HepG2 (cell line): Measurements from ENCODE around the gene OAF. TPM values are rescaled to one million over a fixed set of nuclear protein-coding genes. Genes with fewer than 3 reads are reported as not detected.

ENCODE experiments used
- ATAC-seq: fragments of 200-7000 bp; cut with Tn5 transposase; 3 replicates; pipeline ENCODE4 v1.9.1; 2020; ENCODE audit warnings: mild to moderate bottlenecking, moderate library complexity
- BruUV-seq: library from RNA; stranded (reverse); fragments of 400-500 nt; replicated peaks from 2 replicates; lab custom pipeline; 2021; lab: Mats Ljungman, UMichigan
- CTCF ChIA-PET: fragments of 300-600 bp; formaldehyde crosslinking; extraction: SDS; loops from one replicate; lab custom pipeline; 2021; ENCODE audit warnings: low total read pairs, inconsistent platforms, low intra/inter-chr PET ratio; lab: Yijun Ruan, JAX
- POLR2A ChIA-PET: fragments of 350-600 bp; sonication (Branson Sonifier 250); formaldehyde crosslinking; loops from one replicate; lab custom pipeline; 2020; ENCODE audit warnings: antibody characterized with exemption, inconsistent platforms; lab: Yijun Ruan, JAX
- DNase-seq: peaks from one replicate; pipeline ENCODE4 v3.0.0-alpha.2; 2015; ENCODE audit warnings: low spot score
- FAIRE-seq: peaks from 3 replicates; lab custom pipeline; 2011; peaks lifted over from hg19 to GRCh38; lab: Jason Lieb, UNC
- H2AFZ ChIP-seq: one replicate; pipeline ENCODE4 v1.6.1; 2011; ENCODE audit warnings: low read length, inconsistent platforms
- H3K27ac ChIP-seq: fragments of 300-600 bp; 3 replicates; pipeline ENCODE4 v1.8.0; 2011; ENCODE audit warnings: mixed run types, mild to moderate bottlenecking, mixed read lengths, low read length, inconsistent platforms; ENCODE audit not compliant: insufficient read depth; ENCODE audit errors: extremely low read length
- H3K27me3 ChIP-seq, 2 experiments: fragments of 200-600 bp in 1 of 2; 2 replicates in 1 of 2; 3 replicates in 1 of 2; pipeline versions ENCODE4 v1.6.0 to v1.8.0; 2011; ENCODE audit warnings: low read length in 2 of 2, mild to moderate bottlenecking in 2 of 2, moderate library complexity in 2 of 2, inconsistent platforms in 1 of 2; ENCODE audit not compliant: insufficient read depth in 2 of 2, control insufficient read depth in 1 of 2
- H3K36me3 ChIP-seq, 2 experiments: fragments of 200-600 bp in 1 of 2; replicated peaks in 1 of 2; 2 replicates in 1 of 2; 3 replicates in 1 of 2; pipeline versions ENCODE4 v1.5.1 to v1.8.0; 2011; ENCODE audit warnings: low read length in 2 of 2, inconsistent platforms in 1 of 2; ENCODE audit not compliant: insufficient read depth in 2 of 2, control insufficient read depth in 1 of 2
- H3K4me1 ChIP-seq: 2 replicates; pipeline ENCODE4 v1.5.1; 2012; ENCODE audit warnings: low read length, inconsistent platforms; ENCODE audit not compliant: insufficient read depth
- H3K4me2 ChIP-seq: 2 replicates; pipeline ENCODE4 v1.6.0; 2011; ENCODE audit warnings: low read depth, low read length, inconsistent platforms
- H3K4me3 ChIP-seq, 3 experiments: fragments of 200-600 bp in 1 of 3; sonication (generic), shearing (Covaris generic) in 1 of 3; replicated peaks in 1 of 3; 2 replicates each; pipeline ENCODE4 v1.5.1; 2011 to 2016; ENCODE audit warnings: low read length in 3 of 3, inconsistent platforms in 2 of 3, low read depth in 2 of 3, mild to moderate bottlenecking in 2 of 3, control low read depth in 1 of 3, mixed read lengths in 1 of 3; ENCODE audit not compliant: insufficient read depth in 1 of 3
- H3K79me2 ChIP-seq: one replicate; pipeline ENCODE4 v1.6.1; 2011; ENCODE audit warnings: low read length, inconsistent platforms; ENCODE audit not compliant: insufficient read depth
- H3K9ac ChIP-seq: 2 replicates; pipeline ENCODE4 v1.6.0; 2011; ENCODE audit warnings: mild to moderate bottlenecking, low read depth, low read length, inconsistent platforms; ENCODE audit not compliant: insufficient read depth
- H3K9me3 ChIP-seq: 2 replicates; pipeline ENCODE4 v1.5.1; 2012; ENCODE audit warnings: mild to moderate bottlenecking, low read length
- H4K20me1 ChIP-seq: 2 replicates; pipeline ENCODE4 v1.6.0; 2011; ENCODE audit warnings: inconsistent platforms, mild to moderate bottlenecking, low read length, moderate library complexity; ENCODE audit not compliant: insufficient read depth
- BCL6 ChIP-seq: IDR thresholded peaks from 2 replicates; pipeline ENCODE4 v1.6.1; 2016; ENCODE audit warnings: missing genetic modification reagents, missing compliant biosample characterization
- CENPX ChIP-seq: sonication (generic); formaldehyde crosslinking; IDR thresholded peaks from 2 replicates; pipeline ENCODE4 v1.9.0; 2021; ENCODE audit warnings: mild to moderate bottlenecking, missing genetic modification reagents, moderate library complexity
- CREB1 ChIP-seq, 2 experiments: fragments of 450-650 bp in 1 of 2; IDR thresholded peaks; 2 replicates each; pipeline ENCODE4 v1.6.1; 2016 to 2017; ENCODE audit warnings: control low read depth in 1 of 2, mild to moderate bottlenecking in 1 of 2, missing compliant biosample characterization in 1 of 2, missing genetic modification characterization in 1 of 2
- GFI1 ChIP-seq: sonication (generic); formaldehyde crosslinking; IDR thresholded peaks from 2 replicates; pipeline ENCODE4 v1.5.0; 2020; ENCODE audit warnings: missing genetic modification reagents, mild to moderate bottlenecking, borderline replicate concordance
- SRSF9 ChIP-seq: fragments of 200-400 bp; formaldehyde crosslinking; IDR thresholded peaks from 2 replicates; pipeline ENCODE4 v1.6.1; 2018; ENCODE audit warnings: borderline replicate concordance, mild to moderate bottlenecking, low read depth, low read length; ENCODE audit not compliant: insufficient read depth, poor library complexity, severe bottlenecking
- ZBTB37 ChIP-seq: sonication (generic); formaldehyde crosslinking; IDR thresholded peaks from 2 replicates; pipeline ENCODE4 v1.4.0; 2020; ENCODE audit warnings: mild to moderate bottlenecking, missing genetic modification reagents
- ZMYM4 ChIP-seq: sonication (generic); formaldehyde crosslinking; IDR thresholded peaks from 2 replicates; pipeline ENCODE4 v1.8.1; 2023; ENCODE audit warnings: mild to moderate bottlenecking, missing genetic modification reagents
- ZNF512B ChIP-seq: sonication (generic); formaldehyde crosslinking; IDR thresholded peaks from 2 replicates; pipeline ENCODE4 v1.5.1; 2020; ENCODE audit warnings: missing genetic modification reagents, mild to moderate bottlenecking, borderline replicate concordance
- ZNF816 ChIP-seq: sonication (generic); formaldehyde crosslinking; IDR thresholded peaks from 2 replicates; pipeline ENCODE4 v1.8.0; 2022; ENCODE audit warnings: missing genetic modification reagents, mild to moderate bottlenecking, borderline replicate concordance
- WGBS: methylation state at CpG from one replicate; pipeline ENCODE4 v1.1.6; 2017; ENCODE audit warnings: low lambda C conversion rate; 5-methylcytosine and 5-hydroxymethylcytosine counted together
- in situ Hi-C: cut with HindIII; loops from 2 replicates; pipeline ENCODE4 v1.10.0; 2017; ENCODE audit warnings: low pct_unique_long_range_greater_than_20kb; ENCODE audit not compliant: extremely low pct_ligation_motif_present
- intact Hi-C: fragments of 100-400 bp; cut with micrococcal nuclease; formaldehyde crosslinking; loops from one replicate; pipeline ENCODE4 v1.10.0; 2022; ENCODE audit not compliant: unreplicated experiment
- polyA plus RNA-seq, 8 experiments: library from polyadenylated mRNA; depleted of rRNA in 3 of 8; stranded (reverse) in 7 of 8; unstranded in 1 of 8; fragments of >200 nt; fragmentation: Illumina TruSeq in 4 of 8; extraction: Trizol in 4 of 8; gene quantifications; 2 replicates each; pipeline versions ENCODE4 v1.2.1 to v1.2.3, GENCODE V29; 2011 to 2016; ENCODE audit warnings: low read depth in 4 of 8, missing spikeins in 1 of 8, mixed read lengths in 1 of 8; ENCODE audit not compliant: insufficient read depth in 1 of 8
- total RNA-seq, 5 experiments: library from RNA; depleted of rRNA; stranded (reverse); fragments of >200 nt; fragmentation: Illumina TruSeq; extraction: Trizol; gene quantifications; 2 replicates each; pipeline ENCODE4 v1.2.3, GENCODE V29; 2016; ENCODE audit warnings: low read depth in 1 of 5
- TF ChIP-seq, protein P1 (sequence below): fragments of 450-650 bp; IDR thresholded peaks from 2 replicates; pipeline ENCODE4 v1.6.1; 2016
- TF ChIP-seq, protein P2 (sequence below): IDR thresholded peaks from 2 replicates; pipeline ENCODE4 v1.6.1; 2018; ENCODE audit warnings: missing genetic modification reagents, mild to moderate bottlenecking, missing compliant biosample characterization

Gene OAF
- total and polyA plus RNA-seq, 2 of the 13 experiments (the other 11 are each of a cell fraction or from before 2014, with no cell fraction given): 63.7 to 94.6 TPM

DNA sequence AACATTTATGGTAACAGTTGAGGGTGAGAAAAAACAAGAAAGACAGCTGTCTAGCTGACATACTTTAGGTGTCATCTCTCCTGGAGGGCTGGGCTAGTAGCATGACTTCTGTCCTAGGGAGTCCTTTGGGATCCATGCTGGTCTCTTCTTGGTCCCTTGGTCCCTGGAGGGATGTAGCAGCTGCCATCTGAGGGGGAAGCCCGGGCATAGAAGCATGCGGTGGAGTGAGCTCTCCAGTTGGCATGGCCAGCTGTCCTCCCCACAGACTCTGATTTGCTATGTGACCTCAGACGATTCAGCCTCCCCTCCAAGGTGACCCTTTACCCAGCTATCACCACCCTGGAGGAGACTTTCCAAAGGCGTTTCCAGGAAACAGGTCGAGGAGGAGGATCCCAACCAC, 57.9 kb downstream of the OAF start:
- in situ Hi-C loops (no loop called here), intact Hi-C loops (no loop called here)
- no peaks in the 10 kb centered on the region for H3K9me3 ChIP-seq
- DNase-seq (no peak), FAIRE-seq (no peak), ATAC-seq (no peak)
- peaks cover 4 to 38% of the 10 kb centered on the region in 2 experiments; a peak in 4 of 5 replicates for H3K27me3 ChIP-seq
- WGBS: 4% methylated on average over 4 of the region's 5 CpGs
- H2AFZ ChIP-seq: no peak overlapping the region
- no peak overlapping the region for H3K4me3 ChIP-seq
- H3K4me2 ChIP-seq: no peak overlapping the region
- ChIA-PET POLR2A (no interaction called here), CTCF (no interaction called here)
- no peak overlapping the region for H3K27ac ChIP-seq
- TF ChIP-seq, protein P1, sequence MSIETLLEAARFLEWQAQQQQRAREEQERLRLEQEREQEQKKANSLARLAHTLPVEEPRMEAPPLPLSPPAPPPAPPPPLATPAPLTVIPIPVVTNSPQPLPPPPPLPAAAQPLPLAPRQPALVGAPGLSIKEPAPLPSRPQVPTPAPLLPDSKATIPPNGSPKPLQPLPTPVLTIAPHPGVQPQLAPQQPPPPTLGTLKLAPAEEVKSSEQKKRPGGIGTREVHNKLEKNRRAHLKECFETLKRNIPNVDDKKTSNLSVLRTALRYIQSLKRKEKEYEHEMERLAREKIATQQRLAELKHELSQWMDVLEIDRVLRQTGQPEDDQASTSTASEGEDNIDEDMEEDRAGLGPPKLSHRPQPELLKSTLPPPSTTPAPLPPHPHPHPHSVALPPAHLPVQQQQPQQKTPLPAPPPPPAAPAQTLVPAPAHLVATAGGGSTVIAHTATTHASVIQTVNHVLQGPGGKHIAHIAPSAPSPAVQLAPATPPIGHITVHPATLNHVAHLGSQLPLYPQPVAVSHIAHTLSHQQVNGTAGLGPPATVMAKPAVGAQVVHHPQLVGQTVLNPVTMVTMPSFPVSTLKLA: no peak
- TF ChIP-seq BCL6 (CRISPR knock-in tag) (no peak), ZNF816 (CRISPR knock-in tag) (no peak), GFI1 (no peak)
- TF ChIP-seq, protein P2, sequence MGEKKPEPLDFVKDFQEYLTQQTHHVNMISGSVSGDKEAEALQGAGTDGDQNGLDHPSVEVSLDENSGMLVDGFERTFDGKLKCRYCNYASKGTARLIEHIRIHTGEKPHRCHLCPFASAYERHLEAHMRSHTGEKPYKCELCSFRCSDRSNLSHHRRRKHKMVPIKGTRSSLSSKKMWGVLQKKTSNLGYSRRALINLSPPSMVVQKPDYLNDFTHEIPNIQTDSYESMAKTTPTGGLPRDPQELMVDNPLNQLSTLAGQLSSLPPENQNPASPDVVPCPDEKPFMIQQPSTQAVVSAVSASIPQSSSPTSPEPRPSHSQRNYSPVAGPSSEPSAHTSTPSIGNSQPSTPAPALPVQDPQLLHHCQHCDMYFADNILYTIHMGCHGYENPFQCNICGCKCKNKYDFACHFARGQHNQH: no peak
- no peaks in the 10 kb centered on the region for H3K36me3 ChIP-seq
- H3K9ac ChIP-seq: no peak overlapping the region
- no peaks in the 10 kb centered on the region for H3K4me1 ChIP-seq
- no peaks in the 10 kb centered on the region for H3K79me2 ChIP-seq
- BruUV-seq: no TSS peak
- H4K20me1 ChIP-seq: no peaks in the 10 kb centered on the region

GRCh38 chr11:120270386-120270785, 59.6 kb downstream of the OAF start:
- FAIRE-seq: no peak
- no TSS peak for BruUV-seq
- no peak overlapping the region for H3K9ac ChIP-seq
- H3K36me3 ChIP-seq: no peaks in the 10 kb centered on the region
- DNase-seq: no peak
- ChIA-PET CTCF (no interaction called here), POLR2A (no interaction called here)
- H3K4me1 ChIP-seq: no peaks in the 10 kb centered on the region
- WGBS: 8% methylated on average over 1 of the region's 1 CpG
- no peak overlapping the region for H3K4me3 ChIP-seq
- H3K27me3 ChIP-seq: peaks cover 4 to 28% of the 10 kb centered on the region in 2 experiments; a peak in 4 of 5 replicates
- intact Hi-C loops: no loop called here
- no peaks in the 10 kb centered on the region for H3K9me3 ChIP-seq
- ATAC-seq: no peak
- no peaks in the 10 kb centered on the region for H4K20me1 ChIP-seq
- H2AFZ ChIP-seq: no peak overlapping the region
- in situ Hi-C loops: no loop called here
- no peaks in the 10 kb centered on the region for H3K79me2 ChIP-seq
- no peak overlapping the region for H3K27ac ChIP-seq
- no peak overlapping the region for H3K4me2 ChIP-seq
- TF ChIP-seq ZBTB37 (CRISPR knock-in tag) (no peak), SRSF9 (no peak), CENPX (CRISPR knock-in tag) (no peak), CREB1 (IDR thresholded peaks at IDR 0.05) (peak; percentile 13; the same call in 1 of the 2 replicates), CREB1 (CRISPR knock-in tag; IDR thresholded peaks at IDR 0.05) (no peak), ZMYM4 (CRISPR knock-in tag) (no peak), ZNF512B (CRISPR knock-in tag) (no peak)
